NCI-H2029 (cell line): Measurements from ENCODE around the gene IL31RA.

Source experiments
- DNase-seq: peaks from one replicate; lab custom pipeline; 2025; lab: John Stamatoyannopoulos, UW

Gene IL31RA

DNA sequence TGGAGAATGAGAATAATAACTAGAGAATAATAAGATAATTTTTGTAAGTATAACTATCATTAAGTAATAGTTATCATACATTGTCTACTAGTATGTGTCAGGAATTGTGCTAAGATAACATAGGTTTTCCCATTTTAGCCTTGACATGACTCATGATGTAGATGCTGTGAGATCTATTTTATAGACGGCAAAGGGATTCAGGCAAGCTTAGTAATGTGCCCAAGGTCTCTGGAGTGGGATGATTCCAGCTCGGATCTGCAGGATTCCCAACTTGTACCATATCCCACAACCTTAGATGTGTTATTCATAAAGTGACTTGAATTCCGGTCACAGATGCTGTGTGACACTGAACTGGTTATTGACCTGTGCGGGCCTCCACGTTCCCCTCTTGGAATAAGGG lies 51.5 kb downstream of the IL31RA start:
- DNase-seq, result no peak

DNA sequence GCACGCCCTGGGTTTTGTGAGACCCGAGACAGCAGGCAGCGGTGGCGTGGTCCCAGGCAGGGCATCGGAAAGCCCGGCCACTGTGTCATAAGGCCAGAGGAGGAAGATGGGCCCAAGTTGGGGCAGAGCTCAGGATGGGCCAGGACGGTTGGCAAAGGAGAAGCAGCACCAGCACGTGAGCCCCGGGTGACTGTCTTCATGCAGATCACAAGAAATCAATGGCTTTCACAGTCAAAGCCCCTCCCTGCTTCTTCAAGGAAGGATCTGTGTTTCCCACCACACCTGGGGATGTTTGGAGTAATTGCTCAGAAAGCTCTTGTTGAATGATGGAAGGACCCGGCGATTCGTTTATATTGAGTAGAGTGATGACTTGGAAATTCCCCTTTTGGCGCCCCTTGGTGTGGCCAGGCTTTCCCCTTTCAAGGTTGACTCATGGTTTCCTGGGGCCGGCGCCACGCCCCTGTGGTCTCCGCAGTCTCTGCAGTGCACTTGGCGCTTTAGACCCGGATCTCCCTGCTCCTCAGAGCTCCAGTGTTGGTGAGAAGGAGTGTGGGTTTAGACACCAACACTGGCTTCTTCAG lies 52.1 kb downstream of the IL31RA start:
- no peak for DNase-seq

GRCh38 chr5:55904152-55904551 lies 53.0 kb downstream of the IL31RA start:
- no peak for DNase-seq

- no peak for DNase-seq
Observed at GRCh38 chr5:55905251-55905650, 54.1 kb downstream of the IL31RA start.

DNA sequence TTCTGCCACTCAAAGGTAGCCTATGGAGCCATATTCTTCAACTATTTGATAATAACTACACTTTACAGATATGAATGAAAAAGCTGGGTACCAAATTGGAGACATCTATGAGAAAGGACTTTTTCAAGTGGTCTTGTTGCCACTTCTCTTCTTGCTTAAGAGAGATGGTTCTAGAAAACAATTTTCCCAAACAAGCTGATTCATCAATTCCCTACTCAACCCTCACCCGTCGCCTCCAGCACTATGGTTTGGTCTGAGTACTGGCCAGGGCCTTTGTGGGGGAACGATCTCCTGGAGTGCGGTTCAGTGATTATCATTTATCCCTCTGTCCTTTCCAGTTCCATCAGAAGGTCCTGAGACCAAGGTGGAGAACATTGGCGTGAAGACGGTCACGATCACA lies 56.8 kb downstream of the IL31RA start:
- DNase-seq, result no peak

GRCh38 chr5:55908804-55909203 lies 57.6 kb downstream of the IL31RA start:
- DNase-seq, result no peak

- no peak for DNase-seq
Observed at GRCh38 chr5:55911784-55912653, 60.9 kb downstream of the IL31RA start.

DNA sequence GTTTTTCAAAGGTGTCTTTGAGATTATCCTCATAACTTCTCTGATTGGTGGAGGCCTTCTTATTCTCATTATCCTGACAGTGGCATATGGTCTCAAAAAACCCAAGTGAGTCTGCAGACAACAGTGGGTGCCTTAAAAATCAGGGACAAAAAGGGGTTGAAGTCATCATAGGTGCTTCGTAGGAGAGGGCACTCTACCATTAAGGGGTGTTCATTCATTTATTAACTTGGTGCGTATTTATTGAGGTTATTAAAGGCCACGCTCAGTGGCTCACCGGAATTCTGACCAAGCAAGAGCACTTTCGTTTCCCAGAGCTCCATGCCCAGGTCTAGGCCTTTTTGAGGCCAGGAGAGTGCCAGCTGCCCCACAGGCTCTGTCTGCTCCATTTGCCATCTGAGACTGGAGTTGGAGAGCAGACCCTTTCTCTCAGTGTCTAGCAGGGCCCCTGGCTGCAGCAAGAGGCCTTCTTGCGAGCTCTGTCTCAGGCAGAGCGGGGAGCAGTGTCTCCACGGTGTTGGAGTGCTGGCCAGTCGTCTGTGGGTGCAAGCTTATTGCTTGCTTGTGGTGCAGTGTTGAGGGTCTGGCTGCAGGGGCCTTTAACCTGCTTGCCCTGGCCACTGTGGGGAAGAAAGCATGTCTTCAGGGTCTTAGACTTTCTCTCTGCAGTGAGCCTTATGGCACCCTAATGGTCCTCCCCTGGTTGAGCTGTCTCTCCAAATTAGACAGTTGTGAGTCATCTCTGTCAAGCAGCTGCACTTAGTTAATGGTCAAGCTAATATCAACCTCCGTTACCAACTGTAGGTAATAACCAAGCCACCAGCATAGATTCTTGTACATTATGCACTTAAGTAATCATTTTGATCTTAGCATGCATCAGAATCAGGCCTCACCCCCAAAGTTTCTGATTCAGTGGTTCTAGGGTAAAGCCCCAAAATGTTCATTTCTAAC lies 62.6 kb downstream of the IL31RA start:
- no peak for DNase-seq

DNA sequence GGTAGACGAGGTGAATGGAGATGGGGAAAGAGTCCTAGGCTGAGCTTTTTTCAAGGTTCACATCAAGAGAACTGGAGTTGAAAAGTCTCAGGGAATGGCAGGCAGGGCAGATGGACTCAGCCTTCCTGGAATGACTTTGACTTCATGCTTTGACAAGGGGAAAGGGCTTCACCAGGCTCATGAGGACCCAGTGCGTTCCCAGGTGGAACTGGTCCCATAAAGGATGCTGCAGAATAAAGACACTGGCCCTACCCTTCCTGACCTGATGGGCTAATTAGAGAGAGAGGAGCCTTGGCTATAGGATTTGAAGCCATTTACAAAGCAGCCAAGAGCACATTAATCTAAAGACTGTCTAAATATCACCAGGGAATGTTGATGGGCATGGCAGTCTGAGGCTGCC lies 63.8 kb downstream of the IL31RA start:
- DNase-seq, result no peak

GRCh38 chr5:55915783-55916182 lies 64.6 kb downstream of the IL31RA start:
- no peak for DNase-seq

DNA sequence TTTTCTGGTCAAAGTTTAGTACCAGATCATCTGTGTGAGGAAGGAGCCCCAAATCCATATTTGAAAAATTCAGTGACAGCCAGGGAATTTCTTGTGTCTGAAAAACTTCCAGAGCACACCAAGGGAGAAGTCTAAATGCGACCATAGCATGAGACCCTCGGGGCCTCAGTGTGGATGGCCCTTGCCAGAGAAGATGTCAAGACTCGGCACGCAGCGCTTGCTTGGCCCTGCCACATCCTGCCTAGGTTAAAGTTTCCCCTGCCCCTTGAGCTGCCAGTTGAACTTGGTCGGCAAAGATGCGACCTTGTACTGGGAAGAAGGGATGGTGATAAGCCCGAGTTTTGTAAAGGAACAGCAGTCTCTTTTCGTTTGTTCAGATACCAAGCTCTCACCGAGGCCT lies 65.8 kb downstream of the IL31RA start:
- no peak for DNase-seq

DNA sequence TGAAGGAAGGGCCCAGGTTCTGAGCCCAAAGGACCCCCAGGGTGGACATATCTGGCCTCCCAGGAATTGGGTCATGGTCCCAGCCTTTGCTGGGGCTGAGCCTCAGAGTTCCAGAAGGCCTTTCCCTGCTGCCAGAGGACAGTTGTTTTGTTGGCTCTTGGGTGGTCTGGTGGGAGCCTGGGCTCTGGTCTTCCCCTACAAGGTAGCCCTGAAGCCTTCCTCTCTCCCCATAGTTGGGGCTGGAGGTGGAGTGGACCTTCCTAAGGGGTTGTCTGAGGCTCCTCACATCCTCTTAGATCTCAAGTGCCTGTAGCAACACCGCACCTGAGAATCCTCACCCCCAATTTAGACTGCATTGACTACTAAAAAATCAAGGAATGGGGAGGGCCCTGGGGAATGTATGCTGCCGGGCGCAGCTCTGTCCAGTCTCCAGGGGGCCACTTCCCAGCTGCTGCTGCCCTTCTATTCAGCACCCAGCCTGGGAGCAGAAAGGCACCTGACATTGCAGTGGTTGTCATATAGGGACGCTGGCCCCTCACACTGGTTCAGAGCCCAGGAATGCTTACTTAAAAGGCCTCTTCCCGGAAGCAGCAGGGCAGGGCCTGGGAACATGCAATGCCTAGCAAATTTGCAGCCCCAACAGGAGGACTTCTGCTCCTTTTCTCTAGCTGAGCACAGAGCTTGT lies 66.4 kb downstream of the IL31RA start:
- DNase-seq, result no peak

GRCh38 chr5:55918087-55919035 lies 67.2 kb downstream of the IL31RA start:
- DNase-seq, result no peak

GRCh38 chr5:55919625-55920024 lies 68.5 kb downstream of the IL31RA start:
- no peak for DNase-seq

DNA sequence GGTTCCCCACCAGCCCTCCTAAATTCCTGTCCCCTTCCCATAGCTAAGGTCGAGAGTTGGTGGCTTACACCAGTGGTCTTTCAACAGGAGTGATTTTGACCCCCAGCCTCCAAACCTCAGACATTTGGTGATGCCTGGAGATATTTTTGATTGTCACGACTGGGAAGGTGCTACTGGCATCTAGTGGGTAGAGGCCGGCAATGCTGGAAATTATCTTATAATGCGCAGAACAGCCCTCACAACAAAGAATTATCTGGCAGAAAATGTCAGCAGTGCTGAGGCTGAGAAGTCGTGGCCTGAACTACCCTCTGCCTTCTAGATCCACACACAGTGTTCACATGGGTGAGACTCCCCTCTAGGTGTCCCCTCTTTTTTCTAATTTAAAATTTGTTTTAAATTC lies 69.6 kb downstream of the IL31RA start:
- no peak for DNase-seq

DNA sequence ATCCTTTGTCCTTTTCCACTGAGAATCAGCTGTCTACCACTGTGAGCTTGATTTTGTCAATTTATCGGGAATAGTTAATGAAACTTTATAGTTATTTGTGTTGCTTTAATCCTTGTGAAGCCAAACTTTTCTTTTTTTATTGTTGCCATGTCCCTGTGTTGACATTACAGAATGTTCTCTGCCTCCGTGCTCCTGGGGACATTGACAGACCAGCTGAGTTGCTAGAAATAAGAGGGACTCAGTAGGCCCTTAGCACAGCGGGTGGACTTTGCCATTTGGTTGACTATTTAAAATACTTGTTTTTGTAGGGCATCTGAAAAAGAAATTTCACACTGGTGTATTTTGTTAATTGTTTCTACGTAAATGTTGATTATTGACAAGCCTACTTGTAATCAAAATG lies 70.5 kb downstream of the IL31RA start:
- no peak for DNase-seq

GRCh38 chr5:55923177-55923771 lies 72.1 kb downstream of the IL31RA start:
- peak; percentile 37 for DNase-seq

GRCh38 chr5:55923865-55924500 lies 72.8 kb downstream of the IL31RA start:
- DNase-seq, result no peak

DNA sequence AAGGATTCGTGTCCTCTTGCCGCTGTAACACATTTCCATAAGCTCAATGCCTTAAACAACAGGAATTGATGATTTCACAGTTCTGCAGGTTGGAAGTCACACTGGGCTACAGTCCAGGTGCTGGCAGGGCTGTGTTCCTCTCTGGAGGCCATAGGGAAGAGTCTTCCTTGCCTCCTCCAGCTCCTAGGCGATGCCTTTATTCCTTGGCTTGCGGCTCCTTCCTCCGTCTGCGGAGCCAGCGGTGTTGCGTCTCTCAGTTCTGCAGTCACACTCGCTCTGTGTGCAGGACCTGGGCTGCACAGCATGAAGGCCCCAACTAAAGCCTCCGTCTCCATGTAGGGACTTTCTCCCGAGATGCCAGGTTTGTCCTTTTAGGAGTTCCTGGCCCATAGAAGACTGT lies 73.6 kb downstream of the IL31RA start:
- DNase-seq, result no peak

GRCh38 chr5:55925181-55925580 lies 74.0 kb downstream of the IL31RA start:
- no peak for DNase-seq
